Measurements from ENCODE around the gene CAPN11.

Gene CAPN11

DNA sequence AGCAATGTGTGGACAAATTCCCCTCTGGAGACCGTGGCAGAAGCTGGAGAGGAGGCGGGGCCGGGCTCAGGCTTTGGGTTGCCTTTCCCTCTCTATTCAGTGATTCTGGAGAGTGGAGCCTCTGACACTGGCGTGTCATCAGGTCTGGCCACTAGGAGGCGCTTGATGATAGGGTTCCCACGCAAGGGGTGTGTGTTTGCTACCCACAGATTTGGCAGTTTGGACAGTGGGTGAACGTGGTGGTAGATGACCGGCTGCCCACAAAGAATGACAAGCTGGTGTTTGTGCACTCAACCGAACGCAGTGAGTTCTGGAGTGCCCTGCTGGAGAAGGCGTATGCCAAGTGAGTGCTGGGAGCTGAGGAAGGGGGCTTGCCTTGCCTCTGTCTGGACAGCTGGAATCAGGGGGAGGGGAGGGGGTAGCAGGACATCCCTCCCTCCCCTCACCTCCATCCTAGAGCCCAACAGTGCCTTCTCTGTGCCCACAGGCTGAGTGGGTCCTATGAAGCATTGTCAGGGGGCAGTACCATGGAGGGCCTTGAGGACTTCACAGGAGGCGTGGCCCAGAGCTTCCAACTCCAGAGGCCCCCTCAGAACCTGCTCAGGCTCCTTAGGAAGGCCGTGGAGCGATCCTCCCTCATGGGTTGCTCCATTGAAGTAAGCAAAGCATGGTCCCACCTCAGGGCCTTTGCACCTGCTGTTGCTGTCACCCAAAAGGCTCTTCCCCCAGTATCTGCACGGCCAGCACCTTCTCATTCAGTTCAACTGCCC is 14.3 kb downstream of the CAPN11 start:
- peak; percentile 79 for TF ChIP-seq CTCF (IDR thresholded peaks at IDR 0.05)

- no peak for TF ChIP-seq CTCF (IDR thresholded peaks at IDR 0.05)
Measured at GRCh38 chr6:44176130-44176761, 17.6 kb downstream of the CAPN11 start.

DNA sequence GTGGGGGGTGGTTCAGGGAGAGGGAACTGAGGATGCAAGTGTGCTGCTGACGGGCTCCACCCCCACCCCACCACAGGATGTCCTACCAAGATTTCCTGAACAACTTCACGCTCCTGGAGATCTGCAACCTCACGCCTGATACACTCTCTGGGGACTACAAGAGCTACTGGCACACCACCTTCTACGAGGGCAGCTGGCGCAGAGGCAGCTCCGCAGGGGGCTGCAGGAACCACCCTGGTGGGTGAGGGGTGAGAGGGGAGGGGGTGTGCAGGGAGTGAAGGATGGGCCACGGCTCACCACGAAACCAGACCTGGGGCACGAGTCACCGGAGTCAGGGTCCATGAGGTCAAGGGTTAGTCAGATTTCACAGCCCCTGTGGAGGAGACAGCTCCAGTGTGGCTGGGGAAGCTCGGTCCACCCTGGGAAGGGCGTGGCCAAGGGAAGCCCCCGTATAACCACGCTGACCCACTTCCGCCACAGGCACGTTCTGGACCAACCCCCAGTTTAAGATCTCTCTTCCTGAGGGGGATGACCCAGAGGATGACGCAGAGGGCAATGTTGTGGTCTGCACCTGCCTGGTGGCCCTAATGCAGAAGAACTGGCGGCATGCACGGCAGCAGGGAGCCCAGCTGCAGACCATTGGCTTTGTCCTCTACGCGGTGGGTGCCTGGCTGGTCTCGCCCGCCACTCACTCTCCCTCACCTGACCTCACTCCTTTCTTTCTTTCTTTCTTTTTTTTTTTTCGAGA is 18.3 kb downstream of the CAPN11 start:
- TF ChIP-seq CTCF (IDR thresholded peaks at IDR 0.05), result no peak

- TF ChIP-seq CTCF (IDR thresholded peaks at IDR 0.05), result no peak
Measured at GRCh38 chr6:44177691-44178423, 19.2 kb downstream of the CAPN11 start.

DNA sequence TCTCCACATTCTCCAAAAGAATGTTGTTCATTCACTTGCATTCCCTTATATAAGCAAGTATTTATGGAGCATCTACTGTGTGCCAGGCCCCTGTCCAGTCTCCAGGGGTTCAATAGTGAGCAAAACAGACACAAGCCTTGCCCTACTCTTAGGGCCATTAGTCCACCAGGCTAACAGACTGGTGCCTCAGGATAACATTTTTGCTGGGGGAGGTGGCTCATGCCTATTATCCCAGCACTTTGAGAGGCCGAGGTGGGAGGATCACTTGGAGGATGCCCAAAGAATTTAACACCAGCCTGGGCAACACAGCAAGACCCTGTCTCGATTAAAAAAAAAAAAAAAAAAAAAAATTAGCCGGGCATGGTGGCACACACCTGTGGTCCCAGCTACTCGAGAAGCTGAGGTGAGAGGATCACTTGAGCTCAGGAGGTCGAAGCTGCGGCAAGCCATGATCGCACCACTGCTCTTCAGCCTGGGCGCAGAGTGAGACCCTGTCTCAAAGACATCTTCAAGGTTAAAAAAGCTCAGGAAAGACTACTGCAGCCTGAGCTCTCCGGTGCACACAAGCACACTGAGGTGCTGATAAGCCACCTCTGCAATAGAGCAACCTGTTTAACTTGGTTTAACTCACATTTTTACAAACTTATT is 19.9 kb downstream of the CAPN11 start:
- no peak for TF ChIP-seq CTCF (IDR thresholded peaks at IDR 0.05)

DNA sequence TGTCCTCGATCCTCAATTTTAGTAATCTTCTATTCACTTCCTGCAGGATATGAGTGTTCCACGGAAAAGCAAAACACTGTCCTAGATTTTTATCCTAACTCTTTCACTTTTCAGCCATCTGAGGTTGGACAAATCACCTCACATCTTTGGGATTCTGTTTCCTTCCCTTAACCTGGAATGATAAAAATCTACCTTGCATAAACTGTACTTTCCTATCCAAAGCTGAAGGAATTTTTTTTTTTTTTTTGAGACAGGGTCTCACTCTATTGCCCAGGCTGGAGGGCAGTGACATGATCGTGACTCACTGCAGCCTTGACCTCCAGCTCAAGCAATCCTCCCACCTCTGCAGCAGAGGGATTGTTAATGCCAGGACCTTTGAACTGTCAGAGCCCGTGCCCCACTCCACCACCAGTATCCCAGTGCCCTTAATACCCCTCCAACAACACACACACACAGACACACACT is 20.5 kb downstream of the CAPN11 start:
- TF ChIP-seq CTCF (IDR thresholded peaks at IDR 0.05), result no peak

DNA sequence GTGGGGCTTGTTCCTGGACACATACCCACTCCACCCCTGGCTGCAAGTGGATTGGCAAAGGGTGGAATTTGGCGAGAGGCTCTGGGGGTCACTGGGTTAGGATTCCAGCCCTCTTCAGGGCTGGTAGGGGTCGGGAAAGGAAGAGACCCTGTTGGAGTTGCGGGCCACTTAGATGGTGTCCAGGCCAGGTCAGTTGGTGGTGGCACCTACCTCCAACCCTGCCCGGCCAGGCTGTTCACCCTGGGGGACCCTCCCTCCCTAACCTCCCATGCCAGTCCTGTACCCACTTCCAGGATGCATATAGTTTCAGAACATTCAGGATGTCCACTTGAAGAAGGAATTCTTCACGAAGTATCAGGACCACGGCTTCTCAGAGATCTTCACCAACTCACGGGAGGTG is 21.0 kb downstream of the CAPN11 start:
- no peak for TF ChIP-seq CTCF (IDR thresholded peaks at IDR 0.05)
